Stimulated activated CD4-positive, alpha-beta T cell treated with anti-CD3 and anti-CD28 coated beads, TNF-alpha, amount 100 ng/mL, for 48 hours (primary cell): ENCODE data around the gene SLC4A4.

ENCODE experiments used
- DNase-seq, 3 donors: peaks; one replicate each; pipeline ENCODE4 v3.0.0-alpha.2; 2020; ENCODE audit warnings: low read depth in 3 of 3

The SLC4A4 gene

GRCh38 chr4:71595576-71596108 lies 256.8 kb downstream of the SLC4A4 start:
- no peak for DNase-seq

DNA sequence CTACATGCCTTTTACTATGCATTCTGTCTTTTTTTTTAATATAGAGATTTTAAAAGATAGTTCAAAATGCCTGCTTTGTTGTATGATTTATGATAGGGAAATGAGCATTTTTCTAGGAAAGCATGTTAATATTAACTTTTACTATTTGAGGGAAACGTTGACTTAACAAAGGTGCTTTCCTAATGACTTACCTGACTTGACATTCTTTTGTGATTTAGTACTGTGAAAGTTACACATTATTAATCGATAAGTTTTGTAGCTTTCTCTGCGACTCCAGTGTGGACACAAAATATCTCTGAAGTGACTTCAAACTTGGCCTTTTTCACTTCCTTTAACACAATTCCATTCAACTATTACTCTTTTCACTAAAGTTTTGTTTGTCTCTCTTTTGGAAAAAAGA lies 260.8 kb downstream of the SLC4A4 start:
- DNase-seq, result no peak

DNA sequence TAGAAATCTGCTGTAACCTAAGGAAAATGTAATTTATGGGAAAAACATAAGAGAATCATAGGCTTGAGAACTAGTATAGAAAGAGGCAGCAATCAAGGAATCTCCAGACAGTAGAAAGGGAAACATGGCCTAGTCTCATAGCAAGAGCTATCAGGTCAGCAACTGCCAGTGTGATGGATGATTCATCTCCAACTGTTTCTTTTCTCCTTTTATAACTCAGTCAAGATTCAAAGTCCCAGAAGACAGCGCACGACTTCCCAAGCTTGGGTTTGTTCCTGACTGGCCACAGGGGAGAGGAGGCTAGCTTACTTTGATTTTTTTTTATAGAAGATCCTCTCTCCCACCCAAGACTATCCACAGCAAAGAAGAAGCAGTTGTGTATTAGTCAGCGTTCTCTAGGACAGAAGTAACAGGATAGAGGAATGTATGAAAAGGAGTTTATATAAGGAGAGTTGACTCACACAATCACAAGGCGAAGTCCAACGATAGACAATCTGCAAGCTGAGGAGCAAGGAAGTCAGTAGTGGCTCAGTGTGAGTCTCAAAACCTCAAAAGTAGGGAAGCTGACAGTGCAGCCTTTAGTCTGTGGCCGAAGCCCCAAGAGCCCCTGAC lies 263.6 kb downstream of the SLC4A4 start:
- no peak for DNase-seq

GRCh38 chr4:71604785-71605184 lies 266.0 kb downstream of the SLC4A4 start:
- DNase-seq, result no peak

DNA sequence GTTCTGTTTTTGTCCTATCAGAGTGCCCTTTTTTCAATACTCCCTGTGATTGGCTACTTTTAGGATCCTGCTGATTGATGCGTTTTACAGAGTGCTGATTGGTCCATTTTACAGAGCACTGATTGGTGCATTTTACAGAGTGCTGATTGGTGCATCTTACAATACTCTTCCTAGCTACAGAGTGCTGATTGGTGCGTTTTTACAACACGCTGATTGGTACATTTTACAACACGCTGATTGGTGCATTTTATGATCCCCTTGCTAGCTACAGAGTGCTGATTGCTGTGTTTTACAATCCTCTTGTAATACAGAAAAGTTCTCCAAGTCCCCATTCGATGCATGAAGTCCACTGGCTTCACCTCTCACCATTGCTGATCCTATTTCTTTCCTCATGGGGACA lies 268.3 kb downstream of the SLC4A4 start:
- DNase-seq, result no peak

GRCh38 chr4:71607780-71608677 lies 269.2 kb downstream of the SLC4A4 start:
- DNase-seq, result no peak

DNA sequence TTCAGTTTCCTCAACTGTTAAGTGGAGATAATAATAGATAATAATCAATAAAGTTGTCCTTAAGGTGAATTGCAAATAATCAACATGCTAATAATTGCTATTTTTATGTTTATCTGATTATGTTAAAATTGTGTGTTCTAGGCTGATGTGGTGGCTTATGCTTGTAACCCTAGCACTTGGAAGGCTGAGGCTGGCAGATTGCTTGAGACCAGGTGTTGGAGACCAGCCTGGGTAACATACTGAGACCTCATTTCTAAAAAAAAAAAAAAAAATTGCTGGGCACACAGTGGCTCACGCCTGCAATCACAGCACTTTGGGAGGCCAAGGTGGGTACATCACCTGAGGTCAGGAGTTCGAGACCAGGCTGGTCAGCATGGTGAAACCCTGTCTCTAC lies 269.9 kb downstream of the SLC4A4 start:
- DNase-seq, result no peak

- DNase-seq, result no peak
Observed at GRCh38 chr4:71609167-71609566, 270.3 kb downstream of the SLC4A4 start.

GRCh38 chr4:71609651-71610050 lies 270.8 kb downstream of the SLC4A4 start:
- DNase-seq, result no peak

DNA sequence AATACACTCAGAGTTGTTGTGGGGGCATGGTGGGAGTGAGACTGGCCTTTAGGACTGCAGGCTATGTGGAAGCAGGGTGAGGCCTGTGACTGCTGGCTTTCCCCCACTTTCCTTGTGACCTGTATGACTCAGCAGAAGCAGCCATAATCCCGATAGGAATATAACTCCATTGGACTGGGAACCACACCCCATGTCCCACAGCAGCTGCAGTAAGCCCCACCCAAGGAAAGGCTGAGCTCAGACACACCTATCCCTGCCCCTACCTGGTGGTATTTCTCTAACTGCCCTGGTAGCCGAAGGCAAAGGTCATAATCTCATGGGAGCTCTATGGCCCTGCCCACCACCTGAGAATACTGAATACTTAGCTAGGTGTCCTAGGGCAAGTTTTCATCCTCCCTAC lies 275.8 kb downstream of the SLC4A4 start:
- no peak for DNase-seq

GRCh38 chr4:71616168-71616811 lies 277.5 kb downstream of the SLC4A4 start:
- no peak for DNase-seq
